HG03575 (cell line): ENCODE data around the gene CARMIL3.
"Not testable (repeated sequence)": the region's sequence is repeated elsewhere in the genome, so short reads cannot be mapped to it uniquely, and the experiment has no call there.

ENCODE experiments used
- ATAC-seq: cut with Tn5 transposase; IDR thresholded peaks from one replicate; pipeline ENCODE4 v1.9.1; 2021; ENCODE audit not compliant: unreplicated experiment, insufficient number of reproducible peaks, low FRiP score; ENCODE audit errors: extremely low read depth

The CARMIL3 gene

DNA sequence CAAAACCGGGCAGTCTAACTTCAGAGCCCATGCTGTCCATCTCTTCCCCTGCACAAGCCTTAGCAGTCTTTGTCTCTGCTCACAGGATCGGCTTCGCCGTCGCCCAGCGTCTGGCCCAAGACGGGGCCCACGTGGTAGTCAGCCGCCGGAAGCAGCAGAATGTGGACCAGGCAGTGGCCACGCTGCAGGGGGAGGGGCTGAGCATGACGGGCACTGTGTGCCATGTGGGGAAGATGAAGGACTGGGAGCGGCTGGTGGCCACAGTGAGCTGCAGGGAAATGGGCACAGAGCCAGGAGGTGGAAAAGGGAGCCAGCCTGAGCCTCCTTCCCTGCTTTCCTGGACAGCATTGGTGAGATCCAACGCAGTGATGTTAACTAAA, 14.2 kb upstream of the CARMIL3 start:
- no peak for ATAC-seq

DNA sequence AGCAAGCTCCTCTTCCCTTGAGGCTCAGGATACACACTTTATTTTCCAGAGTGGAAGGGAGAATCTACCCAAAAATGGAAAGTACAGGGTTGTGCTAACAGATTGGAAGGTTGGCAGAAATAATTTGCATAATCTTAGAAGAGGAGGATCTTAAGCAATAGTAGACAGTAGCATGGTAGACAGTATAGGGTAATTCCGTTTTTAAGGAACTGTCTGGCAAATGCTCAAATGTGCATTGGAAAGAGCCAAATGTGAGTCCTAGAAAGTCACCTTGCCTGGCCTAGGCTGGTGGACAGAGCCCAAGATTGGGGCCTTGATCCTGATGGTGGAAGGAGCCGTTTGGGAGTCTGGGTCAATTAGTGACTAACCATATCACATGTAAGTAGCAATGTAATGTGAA, 13.1 kb upstream of the CARMIL3 start:
- ATAC-seq = no peak

DNA sequence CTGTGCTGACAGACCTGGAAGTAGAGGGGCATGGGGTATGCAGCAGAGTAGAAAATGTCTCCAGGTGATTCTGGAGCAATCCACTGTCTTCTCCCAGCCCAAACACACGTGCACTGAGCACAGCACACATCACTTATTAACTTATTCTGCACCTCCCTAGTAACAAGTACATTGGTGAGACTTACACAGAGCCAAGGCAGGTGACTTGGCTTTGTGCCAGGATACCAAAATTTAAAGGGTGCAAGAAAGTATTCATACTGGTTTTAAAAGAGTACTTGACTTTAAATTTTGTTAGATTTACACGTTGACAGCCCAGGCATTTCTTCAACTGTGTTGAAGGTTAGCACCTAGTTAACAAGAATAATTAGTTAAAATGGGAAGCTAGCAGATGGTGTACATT, 11.1 kb upstream of the CARMIL3 start:
- no peak for ATAC-seq

DNA sequence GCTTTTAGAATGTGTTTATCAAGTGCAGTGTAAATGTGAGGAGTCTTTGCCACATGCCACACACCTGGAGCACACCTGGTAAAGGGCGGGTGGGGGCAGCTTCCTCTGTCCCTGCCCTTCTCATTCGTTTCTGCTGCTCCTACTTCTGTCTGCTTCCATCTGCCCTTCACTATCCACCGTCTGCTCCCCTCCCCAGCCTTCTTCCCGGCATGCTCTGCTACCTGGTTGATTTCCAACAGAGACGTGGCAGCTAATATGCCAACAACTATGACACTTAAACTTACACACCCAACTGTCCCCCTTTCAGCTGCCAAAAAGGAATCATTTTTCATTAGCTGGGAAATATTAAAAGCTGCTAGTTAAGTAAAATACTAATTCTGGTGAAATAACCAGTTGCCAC, 9.1 kb upstream of the CARMIL3 start:
- no peak for ATAC-seq

DNA sequence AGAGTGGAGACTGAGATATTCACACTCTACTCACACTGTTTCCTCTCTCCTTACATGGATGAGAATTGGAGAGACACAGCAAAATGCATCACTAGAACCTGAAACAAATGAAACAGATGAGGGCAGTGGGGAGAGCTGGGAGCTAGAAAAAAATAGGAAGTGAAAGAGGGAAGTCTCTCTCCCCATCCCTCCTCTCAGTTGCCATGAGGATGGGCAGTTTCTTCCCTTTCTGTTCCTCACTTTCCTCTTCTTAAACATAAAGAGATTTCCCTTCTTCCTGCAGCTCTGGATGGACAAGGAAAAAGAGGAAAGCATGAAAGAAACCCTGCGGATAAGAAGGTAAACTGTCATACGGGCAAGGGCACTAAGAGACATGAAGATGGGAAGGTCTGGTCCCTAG, 2.8 kb upstream of the CARMIL3 start:
- ATAC-seq = not testable (repeated sequence)

DNA sequence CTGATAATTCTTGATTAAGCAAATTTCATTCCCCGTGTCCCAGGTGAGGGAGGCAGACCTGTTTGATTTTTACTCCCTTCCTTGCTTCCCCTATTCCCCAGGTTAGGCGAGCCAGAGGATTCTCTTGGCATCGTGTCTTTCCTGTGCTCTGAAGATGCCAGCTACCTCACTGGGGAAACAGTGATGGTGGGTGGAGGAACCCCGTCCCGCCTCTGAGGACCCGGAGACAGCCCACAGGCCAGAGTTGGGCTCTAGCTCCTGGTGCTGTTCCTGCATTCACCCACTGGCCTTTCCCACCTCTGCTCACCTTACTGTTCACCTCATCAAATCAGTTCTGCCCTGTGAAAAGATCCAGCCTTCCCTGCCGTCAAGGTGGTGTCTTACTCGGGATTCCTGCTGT, 1.1 kb upstream of the CARMIL3 start:
- not testable (repeated sequence) for ATAC-seq

DNA sequence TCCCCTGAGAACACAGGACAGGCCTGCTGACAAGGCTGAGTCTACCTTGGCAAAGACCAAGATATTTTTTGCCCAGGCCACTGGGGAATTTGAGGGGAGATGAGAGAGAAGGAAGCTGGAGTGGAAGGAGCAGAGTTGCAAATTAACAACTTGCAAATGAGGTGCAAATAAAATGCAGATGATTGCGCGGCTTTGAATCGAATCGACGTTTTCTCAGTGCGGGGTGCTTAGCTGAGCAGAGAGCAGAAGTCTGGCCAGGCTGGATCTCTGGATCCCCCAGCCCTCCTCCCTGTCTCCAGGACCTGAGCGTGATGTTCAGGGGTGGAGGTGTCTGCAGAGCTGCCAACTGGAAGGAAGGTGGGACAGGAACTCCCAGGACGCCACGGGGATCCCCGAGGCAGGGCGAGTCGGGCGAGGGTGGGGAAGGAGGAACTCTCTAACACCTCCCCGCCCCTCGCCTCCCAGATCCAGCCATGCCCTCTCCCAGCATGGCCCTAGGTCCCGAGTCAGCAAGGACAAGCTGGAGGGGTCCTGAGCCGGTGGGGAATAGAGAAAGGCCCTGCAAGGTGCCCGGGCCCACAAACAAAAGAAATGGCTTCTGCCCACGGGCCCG, 527 bp upstream of the CARMIL3 start:
- ATAC-seq = no peak

DNA sequence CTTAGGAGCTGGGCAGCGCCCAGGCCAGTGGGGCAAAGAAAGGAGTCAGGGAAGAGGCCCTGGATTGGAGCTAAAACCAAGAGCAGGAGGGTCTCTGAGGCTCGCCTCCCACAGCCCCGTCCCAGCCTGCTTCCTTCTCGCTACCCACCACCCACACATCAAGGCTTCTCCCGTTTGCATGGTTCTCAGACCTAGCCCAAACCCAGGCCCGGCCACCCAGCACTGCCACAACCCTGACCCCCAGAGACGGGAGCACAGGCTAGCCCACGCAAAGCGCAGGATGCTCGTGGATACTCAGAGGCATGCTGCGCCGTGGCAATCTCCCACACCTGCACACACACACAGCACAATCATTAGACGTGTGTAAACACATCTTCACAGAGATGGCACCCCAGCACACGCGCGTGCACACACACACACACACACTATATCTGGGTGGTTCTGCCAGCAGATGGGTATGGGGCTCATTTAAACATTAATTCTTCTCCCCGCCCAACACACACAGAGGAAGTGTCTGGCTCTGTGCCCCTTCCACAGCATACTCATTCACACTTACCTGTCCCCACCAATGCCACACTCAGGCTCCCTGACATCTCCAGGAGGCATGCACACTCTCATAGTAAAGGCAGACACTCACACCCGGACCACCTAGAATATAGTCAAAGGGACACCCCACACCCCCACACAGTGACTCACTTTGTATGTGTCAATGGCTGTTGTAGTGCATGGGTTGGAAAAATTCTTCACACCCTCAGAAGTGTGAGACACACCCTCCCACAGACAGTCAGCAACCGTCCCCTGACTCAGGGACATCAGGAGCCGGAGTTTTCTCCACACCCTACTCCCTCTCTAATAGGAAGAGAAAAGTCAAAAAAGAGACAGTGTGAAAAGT, 1.1 kb downstream of the CARMIL3 start:
- ATAC-seq = no peak

DNA sequence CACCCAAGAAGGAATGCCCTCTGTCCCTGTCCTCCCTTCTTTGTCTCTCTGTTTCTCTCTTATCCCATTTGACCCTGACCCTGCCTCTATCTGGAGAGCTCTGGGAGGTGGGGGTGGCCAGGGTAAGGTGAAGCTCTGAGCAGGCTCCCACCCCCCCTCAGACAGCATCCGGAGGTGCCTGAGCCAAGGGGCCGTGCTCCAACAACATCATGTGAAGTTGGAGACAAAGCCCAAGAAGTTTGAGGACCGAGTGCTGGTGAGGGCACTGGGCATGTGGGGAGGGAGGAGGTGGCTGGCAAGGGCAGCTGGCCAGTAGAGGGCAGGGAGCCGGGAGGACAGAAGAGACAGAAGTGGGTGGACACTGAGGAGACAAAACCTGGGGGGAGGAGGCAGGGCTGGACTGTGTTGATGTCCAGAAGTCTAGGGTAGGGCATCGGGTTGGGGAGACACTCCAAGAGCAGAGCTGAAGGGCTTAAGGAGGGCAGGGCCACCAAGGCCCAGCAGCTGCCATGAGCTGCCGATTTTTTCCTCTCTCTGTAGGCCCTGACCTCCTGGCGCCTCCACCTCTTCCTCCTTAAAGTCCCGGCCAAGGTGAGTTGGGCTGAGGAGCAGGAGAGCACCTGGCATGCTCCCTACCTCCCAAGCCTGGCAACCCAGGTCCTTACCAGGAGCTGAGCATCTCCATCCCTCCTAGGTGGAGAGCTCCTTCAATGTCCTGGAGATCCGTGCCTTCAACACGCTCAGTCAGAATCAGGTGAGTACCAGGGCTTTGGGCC, 1.9 kb downstream of the CARMIL3 start:
- ATAC-seq = no peak

DNA sequence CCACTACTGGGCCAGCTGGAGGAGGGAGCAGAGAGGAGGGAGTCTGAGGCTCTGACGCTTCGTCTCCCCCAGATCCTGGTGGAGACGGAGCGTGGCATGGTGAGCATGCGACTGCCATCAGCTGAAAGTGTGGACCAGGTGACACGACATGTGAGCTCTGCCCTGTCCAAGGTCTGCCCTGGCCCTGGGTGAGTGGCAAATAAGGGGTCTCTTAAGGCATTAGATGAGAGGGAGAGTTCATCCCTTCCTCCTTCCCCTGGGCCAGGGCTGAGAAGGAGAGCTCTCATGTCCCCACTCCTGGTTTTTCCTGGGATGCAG, 2.5 kb downstream of the CARMIL3 start:
- no peak for ATAC-seq

DNA sequence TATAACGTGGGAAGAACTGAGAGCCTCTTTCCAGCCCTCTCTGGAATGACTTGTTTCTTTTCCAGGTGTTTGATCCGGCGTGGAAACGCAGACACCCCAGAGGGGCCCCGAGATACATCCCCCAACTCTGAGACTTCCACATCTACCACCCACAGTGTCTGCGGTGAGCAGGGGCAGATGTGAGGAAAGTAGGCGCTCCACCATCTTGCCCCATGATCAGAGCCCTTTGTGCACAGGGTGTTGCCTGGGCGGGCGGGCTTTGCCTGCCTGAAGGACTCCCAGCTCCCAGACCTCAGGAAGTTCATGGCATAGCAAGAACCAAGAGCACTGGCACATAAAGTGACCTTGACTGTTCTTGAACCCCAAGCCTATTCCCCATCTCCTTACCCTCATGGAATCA, 2.8 kb downstream of the CARMIL3 start:
- ATAC-seq = no peak

DNA sequence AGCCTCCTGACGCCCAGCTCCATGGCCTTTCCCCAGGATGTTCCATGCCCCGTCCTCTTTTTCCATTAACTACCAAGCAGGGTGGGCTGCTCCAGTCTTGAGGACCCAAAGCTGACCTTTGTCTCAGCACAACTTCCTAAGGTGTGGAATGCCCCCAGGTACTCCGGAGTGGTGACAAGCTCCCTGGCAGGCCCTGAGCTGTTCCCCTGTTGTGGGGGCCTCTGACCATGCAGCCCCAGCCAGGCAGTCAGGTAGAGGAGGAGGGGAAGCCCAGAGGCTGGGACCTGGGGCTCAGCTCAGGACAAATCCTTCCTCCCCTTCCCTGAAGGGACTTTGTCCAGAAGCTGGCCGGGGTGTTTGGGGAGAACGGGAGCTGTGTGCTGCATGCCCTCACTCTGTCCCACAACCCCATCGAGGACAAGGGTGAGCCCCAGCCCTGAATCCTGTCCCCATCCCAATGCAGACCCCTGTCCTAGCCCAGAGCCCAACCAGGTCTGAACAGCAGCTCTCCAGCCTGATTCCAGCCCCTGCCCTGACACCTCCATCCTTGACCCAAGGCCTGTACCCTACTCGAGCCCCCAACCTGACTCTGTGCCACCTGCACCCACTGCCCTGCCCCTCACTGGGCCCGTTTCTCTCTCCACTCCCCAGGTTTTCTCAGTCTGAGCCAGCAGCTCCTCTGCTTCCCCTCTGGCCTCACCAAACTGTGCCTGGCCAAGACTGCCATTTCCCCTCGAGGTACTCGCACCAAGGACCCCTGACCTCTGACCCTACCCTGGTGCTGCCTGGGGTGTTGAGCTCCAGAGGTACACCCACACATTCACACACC, 4.4 kb downstream of the CARMIL3 start:
- ATAC-seq = no peak

DNA sequence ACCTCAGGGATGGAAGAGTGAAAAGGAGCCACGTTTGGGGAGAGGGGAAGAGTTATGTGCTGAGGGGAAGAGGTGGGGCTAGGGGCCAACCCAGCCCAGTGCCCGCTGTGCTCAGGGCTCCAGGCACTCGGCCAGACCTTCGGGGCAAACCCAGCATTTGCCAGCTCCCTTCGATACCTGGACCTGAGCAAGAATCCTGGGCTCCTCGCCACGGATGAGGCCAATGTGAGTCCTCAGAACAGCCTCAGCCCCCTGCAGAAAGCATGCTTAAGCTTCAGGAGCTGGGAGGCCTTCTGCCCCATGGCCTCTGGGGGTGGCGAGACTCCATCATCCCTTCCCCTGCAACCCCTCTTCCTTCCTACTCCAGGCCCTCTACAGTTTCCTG, 5.0 kb downstream of the CARMIL3 start:
- no peak for ATAC-seq

DNA sequence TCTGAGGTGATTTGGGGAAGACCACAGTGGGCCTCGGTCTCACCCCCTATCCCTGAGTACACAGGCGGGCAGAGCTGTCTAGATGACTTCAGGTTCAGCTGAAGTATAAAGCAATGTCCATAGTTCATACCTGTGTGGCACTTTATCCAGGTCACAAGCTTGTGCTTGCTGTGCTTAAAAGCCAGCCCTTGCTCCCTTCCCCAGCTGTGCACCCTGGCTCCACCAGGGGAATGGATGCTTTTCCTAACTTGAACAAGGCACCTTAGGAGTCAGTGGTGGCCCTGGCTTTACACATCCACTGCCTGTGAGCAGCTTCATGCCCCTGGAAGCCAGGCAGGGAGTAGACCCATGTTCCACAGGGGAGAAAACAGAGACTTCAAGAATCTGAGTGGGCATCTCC, 5.5 kb downstream of the CARMIL3 start:
- ATAC-seq = no peak

DNA sequence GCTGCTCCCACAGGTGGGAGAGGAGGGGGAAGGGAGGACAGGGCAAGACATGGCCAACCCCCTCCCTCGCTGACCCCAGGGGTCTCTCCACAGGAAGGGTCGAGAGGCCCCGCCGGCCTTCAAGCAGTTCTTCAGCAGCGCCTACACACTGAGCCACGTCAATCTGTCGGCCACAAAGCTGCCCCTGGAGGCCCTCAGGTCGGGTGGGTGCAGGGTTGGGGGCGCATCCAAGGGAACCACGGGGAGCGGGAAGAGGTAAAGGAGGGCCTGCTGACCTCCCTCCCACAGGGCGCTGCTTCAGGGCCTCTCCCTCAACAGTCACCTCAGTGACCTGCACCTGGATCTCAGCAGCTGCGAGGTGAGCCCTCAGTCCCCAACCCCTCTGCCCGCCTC, 6.1 kb downstream of the CARMIL3 start:
- ATAC-seq = no peak

DNA sequence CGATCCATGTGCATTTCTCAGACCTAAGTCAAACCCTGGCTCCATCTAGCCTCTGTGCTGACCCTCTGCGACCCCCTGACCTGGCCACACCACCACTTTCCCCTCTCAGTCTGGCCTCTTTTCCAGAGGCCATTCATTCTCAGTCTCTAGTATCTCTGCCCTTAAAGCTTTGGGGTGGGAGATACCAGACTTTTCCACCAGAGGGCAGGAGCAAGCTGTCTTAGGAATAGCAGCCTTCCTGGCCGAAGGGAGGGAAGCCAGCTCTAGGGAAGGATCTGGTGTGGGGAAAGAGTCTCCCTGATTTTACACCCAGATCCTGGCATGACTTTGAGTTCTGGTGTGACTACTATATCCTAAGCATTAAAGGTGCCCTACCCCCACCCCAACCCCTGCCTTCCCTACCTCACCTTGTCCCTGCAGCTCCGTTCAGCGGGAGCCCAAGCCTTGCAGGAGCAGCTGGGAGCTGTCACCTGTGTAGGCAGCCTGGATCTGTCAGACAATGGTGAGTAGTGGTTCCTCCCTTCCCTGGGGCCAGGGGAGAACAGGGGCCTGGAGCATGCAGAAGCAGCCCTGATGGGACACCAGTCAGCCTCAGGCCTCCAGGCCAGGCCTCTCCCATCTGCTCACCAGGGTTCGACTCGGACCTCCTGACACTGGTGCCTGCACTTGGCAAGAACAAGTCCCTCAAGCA, 6.6 kb downstream of the CARMIL3 start:
- no peak for ATAC-seq

DNA sequence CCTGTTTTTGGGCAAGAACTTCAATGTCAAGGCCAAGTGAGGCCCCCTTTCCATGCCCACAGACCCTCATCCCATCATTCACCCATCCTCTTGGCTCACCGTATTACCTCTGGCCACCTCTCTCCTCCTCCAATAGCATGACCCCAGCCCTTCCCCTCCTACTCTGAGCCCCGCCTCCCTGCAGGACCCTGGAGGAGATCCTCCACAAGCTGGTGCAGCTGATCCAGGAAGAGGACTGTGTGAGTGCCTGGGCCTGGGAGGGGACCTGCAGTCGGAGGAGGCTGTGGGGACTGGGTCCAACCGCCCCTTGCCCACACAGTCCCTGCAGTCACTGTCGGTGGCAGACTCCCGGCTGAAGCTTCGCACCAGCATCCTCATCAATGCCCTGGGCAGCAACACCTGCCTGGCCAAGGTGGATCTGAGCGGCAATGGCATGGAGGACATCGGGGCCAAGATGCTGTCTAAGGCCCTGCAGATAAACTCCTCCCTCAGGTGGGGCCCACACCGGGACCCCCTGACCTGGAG, 7.2 kb downstream of the CARMIL3 start:
- no peak for ATAC-seq

DNA sequence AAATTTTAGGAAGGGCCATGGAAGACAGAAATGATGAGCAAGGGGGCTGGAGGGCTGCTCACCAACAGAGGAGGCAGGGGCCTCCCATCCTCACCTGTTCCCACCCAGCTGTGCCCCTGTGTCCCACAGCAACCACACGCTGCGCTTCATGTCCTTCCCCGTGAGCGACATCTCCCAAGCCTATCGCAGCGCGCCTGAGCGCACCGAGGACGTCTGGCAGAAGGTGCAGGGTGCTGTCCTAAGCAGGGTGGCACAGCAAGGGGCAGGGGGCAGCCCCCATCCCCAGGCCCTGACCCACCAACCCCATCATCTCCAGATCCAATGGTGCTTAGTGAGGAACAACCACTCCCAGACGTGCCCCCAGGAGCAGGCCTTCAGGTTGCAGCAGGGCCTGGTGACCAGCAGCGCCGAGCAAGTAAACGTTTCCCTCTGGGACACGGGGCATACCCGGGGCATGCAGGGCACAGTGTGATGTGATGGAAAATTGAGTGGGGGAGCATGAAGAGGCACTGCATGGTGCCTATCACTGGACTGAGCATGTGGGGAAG, 8.1 kb downstream of the CARMIL3 start:
- no peak for ATAC-seq
